ENCODE results near the gene AGER.

- TF ChIP-seq POLR2A (IDR thresholded peaks at IDR 0.05) (no peak), POLR2AphosphoS5 (IDR thresholded peaks at IDR 0.05) (peak in 3 of 4 donors; percentile 11 to 37 (median 30))
These were observed 31.1 kb downstream of the AGER start for GRCh38 chr6:32152769-32153563.

Data from sigmoid colon (tissue), 4 donors.